ENCODE results near the gene DENND11.
A peak's percentile ranks its signal among the peaks of the same experiment; 100 is the strongest.

DENND11 gene

GRCh38 chr7:141702047-141702567, at the start of gene DENND11:
Gene DENND11 (minus strand): TSS chr7:141702166. CDS start chr7:141702153, 13 bp downstream.
- peak; percentile 43 for DNase-seq (ENCODE audit: low spot score)

GRCh38 chr7:141748396-141748795, 46.4 kb upstream of the DENND11 start:
- DNase-seq (ENCODE audit: low spot score): no peak

- DNase-seq (ENCODE audit: low spot score): no peak
These were observed 42.2 kb upstream of the DENND11 start for GRCh38 chr7:141744131-141744530.

GRCh38 chr7:141742229-141742628, 40.3 kb upstream of the DENND11 start:
- no peak for DNase-seq (ENCODE audit: low spot score)

GRCh38 chr7:141739250-141739649, 37.3 kb upstream of the DENND11 start:
- DNase-seq (ENCODE audit: low spot score): no peak

GRCh38 chr7:141738592-141739013, 36.6 kb upstream of the DENND11 start:
- DNase-seq (ENCODE audit: low spot score): no peak

GRCh38 chr7:141737836-141738591, 36.0 kb upstream of the DENND11 start, which contains the start of gene SSBP1:
Gene SSBP1 (plus strand): TSS chr7:141738358. CDS start chr7:141739167, 809 bp downstream.
- DNase-seq (ENCODE audit: low spot score): peak; percentile 94

GRCh38 chr7:141737118-141737835, 35.3 kb upstream of the DENND11 start:
- DNase-seq (ENCODE audit: low spot score): no peak

- DNase-seq (ENCODE audit: low spot score): no peak
These were observed 29.6 kb upstream of the DENND11 start for GRCh38 chr7:141731476-141732149.

- no peak for DNase-seq (ENCODE audit: low spot score)
These were observed 27.1 kb upstream of the DENND11 start for GRCh38 chr7:141729020-141729419.

GRCh38 chr7:141722529-141722928, 20.6 kb upstream of the DENND11 start:
- DNase-seq (ENCODE audit: low spot score): no peak

GRCh38 chr7:141717450-141717849, 15.5 kb upstream of the DENND11 start:
- DNase-seq (ENCODE audit: low spot score): no peak

GRCh38 chr7:141715794-141716689, 14.1 kb upstream of the DENND11 start:
- DNase-seq (ENCODE audit: low spot score): no peak

GRCh38 chr7:141715018-141715417, 13.1 kb upstream of the DENND11 start:
- DNase-seq (ENCODE audit: low spot score): no peak

GRCh38 chr7:141714571-141714970, 12.6 kb upstream of the DENND11 start:
- no peak for DNase-seq (ENCODE audit: low spot score)

- no peak for DNase-seq (ENCODE audit: low spot score)
These were observed 11.9 kb upstream of the DENND11 start for GRCh38 chr7:141713890-141714289.

GRCh38 chr7:141712603-141713255, 10.8 kb upstream of the DENND11 start:
- no peak for DNase-seq (ENCODE audit: low spot score)

- DNase-seq (ENCODE audit: low spot score): no peak
These were observed 8.3 kb upstream of the DENND11 start for GRCh38 chr7:141710301-141710700.

- DNase-seq (ENCODE audit: low spot score): no peak
These were observed 7.8 kb upstream of the DENND11 start for GRCh38 chr7:141709749-141710148.

GRCh38 chr7:141709318-141709717, 7.4 kb upstream of the DENND11 start:
- no peak for DNase-seq (ENCODE audit: low spot score)

- no peak for DNase-seq (ENCODE audit: low spot score)
These were observed 6.4 kb upstream of the DENND11 start, which contains the start of gene WEE2 for GRCh38 chr7:141708351-141708750. Gene WEE2 (plus strand): TSS chr7:141708353. CDS start chr7:141708759, 406 bp downstream.
